IMR-90 (cell line): Measurements from ENCODE around the gene EPS15. TPM values are rescaled to one million over a fixed set of nuclear protein-coding genes. Genes with fewer than 3 reads are reported as not detected.
A peak's percentile ranks its signal among the peaks of the same experiment; 100 is the strongest.

Experiments
- ATAC-seq: fragments of 200-7000 bp; cut with Tn5 transposase; 2 replicates; pipeline ENCODE4 v1.9.1; 2020; ENCODE audit warnings: low read depth, mild to moderate bottlenecking, moderate library complexity
- BruUV-seq: library from RNA; stranded (reverse); fragments of 400-500 nt; replicated peaks from 2 replicates; lab custom pipeline; 2021; lab: Mats Ljungman, UMichigan
- CTCF ChIA-PET: fragments of 300-600 bp; formaldehyde crosslinking; extraction: SDS; loops from one replicate; lab custom pipeline; 2021; ENCODE audit warnings: antibody characterized with exemption; lab: Yijun Ruan, JAX
- POLR2A ChIA-PET: fragments of 300-600 bp; sonication (Branson Sonifier 250); formaldehyde crosslinking; loops from one replicate; lab custom pipeline; 2022; ENCODE audit warnings: antibody characterized with exemption; ENCODE audit not compliant: unreplicated experiment; lab: Charles Lee
- DNase-seq: peaks from one replicate; pipeline ENCODE4 v3.0.0; 2013
- H2AFZ ChIP-seq: replicated peaks from 2 replicates; pipeline ENCODE3; 2013; ENCODE audit warnings: low read length, mild to moderate bottlenecking; ENCODE audit not compliant: poor library complexity
- H2AK5ac ChIP-seq: 2 replicates; pipeline ENCODE4 v1.6.1; 2013; ENCODE audit warnings: low read depth, low read length, inconsistent platforms
- H2AK9ac ChIP-seq: replicated peaks from 2 replicates; pipeline ENCODE3; 2013; ENCODE audit warnings: mild to moderate bottlenecking, low read depth, low read length, moderate library complexity; ENCODE audit not compliant: poor library complexity
- H2BK120ac ChIP-seq: 2 replicates; pipeline ENCODE4 v1.6.1; 2013; ENCODE audit warnings: low read depth, low read length, inconsistent platforms
- H2BK15ac ChIP-seq: 3 replicates; pipeline ENCODE4 v1.6.1; 2013; ENCODE audit warnings: low read depth, low read length, inconsistent platforms
- H2BK20ac ChIP-seq: 2 replicates; pipeline ENCODE4 v1.6.1; 2013; ENCODE audit warnings: low read depth, mild to moderate bottlenecking, inconsistent platforms, low read length, moderate library complexity
- H2BK5ac ChIP-seq: 2 replicates; pipeline ENCODE4 v1.6.1; 2013; ENCODE audit warnings: mild to moderate bottlenecking, low read depth, low read length, inconsistent platforms; ENCODE audit not compliant: poor library complexity, severe bottlenecking
- H3K14ac ChIP-seq: replicated peaks from 2 replicates; pipeline ENCODE4 v1.6.1; 2013; ENCODE audit warnings: low read depth, low read length, inconsistent platforms
- H3K18ac ChIP-seq: 2 replicates; pipeline ENCODE4 v1.6.1; 2013; ENCODE audit warnings: low read depth, low read length, control low read depth
- H3K23ac ChIP-seq: 2 replicates; pipeline ENCODE4 v1.6.1; 2013; ENCODE audit warnings: low read depth, low read length, inconsistent platforms
- H3K27ac ChIP-seq: 2 replicates; pipeline ENCODE4 v1.5.1; 2013; ENCODE audit warnings: mild to moderate bottlenecking, control low read depth, low read length; ENCODE audit not compliant: insufficient read depth
- H3K27me3 ChIP-seq: 2 replicates; pipeline ENCODE4 v1.6.1; 2013; ENCODE audit warnings: low read length; ENCODE audit not compliant: control insufficient read depth, insufficient read depth
- H3K36me3 ChIP-seq: 2 replicates; pipeline ENCODE4 v1.6.1; 2013; ENCODE audit warnings: low read length, mixed read lengths; ENCODE audit not compliant: control insufficient read depth, insufficient read depth
- H3K4ac ChIP-seq: 2 replicates; pipeline ENCODE4 v1.6.1; 2013; ENCODE audit warnings: low read depth, low read length, inconsistent platforms
- H3K4me1 ChIP-seq: 2 replicates; pipeline ENCODE4 v1.6.1; 2013; ENCODE audit warnings: low read length, mixed read lengths; ENCODE audit not compliant: control insufficient read depth, insufficient read depth
- H3K4me2 ChIP-seq: 2 replicates; pipeline ENCODE4 v1.6.1; 2013; ENCODE audit warnings: low read depth, mild to moderate bottlenecking, control low read depth, low read length, moderate library complexity
- H3K4me3 ChIP-seq: 2 replicates; pipeline ENCODE4 v1.5.1; 2013; ENCODE audit warnings: low read depth, mild to moderate bottlenecking, control low read depth, low read length, moderate library complexity; ENCODE audit not compliant: insufficient read depth
- H3K56ac ChIP-seq: 2 replicates; pipeline ENCODE4 v1.6.1; 2013; ENCODE audit warnings: low read length, inconsistent platforms; ENCODE audit not compliant: insufficient read depth; ENCODE audit errors: extremely low read depth
- H3K79me1 ChIP-seq, 2 experiments: 2 replicates each; pipeline ENCODE4 v1.6.1; 2013; ENCODE audit warnings: low read length in 2 of 2, inconsistent platforms in 1 of 2, low read depth in 1 of 2
- H3K9ac ChIP-seq: 2 replicates; pipeline ENCODE4 v1.6.1; 2013; ENCODE audit warnings: low read depth, low read length, control low read depth
- H3K9me1 ChIP-seq: 2 replicates; pipeline ENCODE4 v1.6.1; 2013; ENCODE audit warnings: low read length, inconsistent platforms; ENCODE audit not compliant: insufficient read depth
- H3K9me3 ChIP-seq: 2 replicates; pipeline ENCODE4 v1.6.1; 2013; ENCODE audit warnings: low read length; ENCODE audit not compliant: control insufficient read depth, insufficient read depth
- H4K20me1 ChIP-seq: 2 replicates; pipeline ENCODE4 v1.6.1; 2013; ENCODE audit warnings: low read length, inconsistent platforms; ENCODE audit not compliant: insufficient read depth
- H4K5ac ChIP-seq: 2 replicates; pipeline ENCODE4 v1.6.1; 2013; ENCODE audit warnings: mild to moderate bottlenecking, low read depth, low read length, control low read depth
- H4K8ac ChIP-seq, 2 experiments: 2 replicates each; pipeline ENCODE4 v1.6.1; 2013; ENCODE audit warnings: low read depth in 2 of 2, low read length in 2 of 2, control low read depth in 1 of 2, inconsistent platforms in 1 of 2
- H4K91ac ChIP-seq: 2 replicates; pipeline ENCODE4 v1.6.1; 2013; ENCODE audit warnings: low read depth, low read length, inconsistent platforms; ENCODE audit not compliant: insufficient read depth
- MAFK ChIP-seq: IDR thresholded peaks from 2 replicates; pipeline ENCODE4 v1.6.1; 2012; ENCODE audit warnings: low read depth, low read length, improper control_type of control experiment
- dilution Hi-C: fragments of 300-500 bp; cut with HindIII; formaldehyde crosslinking; loops from one replicate; pipeline ENCODE4 v1.14.3; 2018; ENCODE audit warnings: low sequenced_read_pairs; ENCODE audit not compliant: unreplicated experiment
- in situ Hi-C: fragments of 300-500 bp; cut with MboI; formaldehyde crosslinking; loops from 3 replicates; pipeline ENCODE4 v1.14.3; 2019; ENCODE audit warnings: low sequenced_read_pairs, inconsistent platforms, mixed read lengths
- intact Hi-C: fragments of 100-400 bp; cut with micrococcal nuclease; formaldehyde crosslinking; loops from 2 replicates; pipeline ENCODE4 v1.10.0; 2022
- polyA plus RNA-seq, 3 experiments: library from polyadenylated mRNA; depleted of rRNA; stranded (reverse); fragments of >200 nt; gene quantifications; 2 replicates each; pipeline ENCODE4 v1.2.3, GENCODE V29; 2012; ENCODE audit warnings: low replicate concordance in 1 of 3
- total RNA-seq: library from RNA; depleted of rRNA; stranded (reverse); fragments of >200 nt; gene quantifications from 2 replicates; pipeline ENCODE4 v1.2.3, GENCODE V29; 2012
- TF ChIP-seq, protein P1 (sequence below): conservative IDR thresholded peaks from 2 replicates; pipeline ENCODE4 v1.5.1; 2012; ENCODE audit warnings: mild to moderate bottlenecking, low read depth, low read length, improper control_type of control experiment

EPS15 gene
- total and polyA plus RNA-seq, 2 of the 4 experiments (the other 2 are of a cell fraction), result 17.6 to 38.0 TPM

DNA sequence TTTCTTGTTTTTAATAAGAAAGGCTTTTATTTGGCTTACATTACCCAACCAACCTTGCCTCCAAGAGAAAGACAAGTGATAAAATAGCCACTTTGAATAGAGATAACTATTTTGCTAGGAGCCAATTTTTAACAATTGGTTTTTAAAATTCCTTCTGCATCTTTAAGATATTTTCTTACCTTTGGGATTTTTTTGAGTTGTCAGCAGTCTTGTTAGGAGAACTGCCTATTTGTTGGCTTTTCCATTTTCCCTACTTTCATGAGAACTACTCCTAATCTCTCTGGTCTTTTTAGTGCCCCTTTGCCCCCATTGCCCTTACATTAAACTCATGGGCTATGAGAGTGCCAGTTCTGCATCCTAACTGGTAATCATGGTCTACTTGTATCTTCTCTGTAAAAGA, 38.1 kb upstream of the EPS15 start:
- DNase-seq (no peak), ATAC-seq (no peak)
- no peaks in the 10 kb centered on the region for H3K27me3 ChIP-seq
- in situ Hi-C loops (no loop called here), intact Hi-C loops (no loop called here), dilution Hi-C loops (no loop called here)
- H4K8ac ChIP-seq, result no peak overlapping the region
- H3K4me1 ChIP-seq, result peaks cover 3% of the 10 kb centered on the region
- H2BK15ac ChIP-seq, result no peak overlapping the region; the same call in 2 of the 3 replicates
- H4K20me1 ChIP-seq, result no peaks in the 10 kb centered on the region
- no peak overlapping the region for H3K18ac ChIP-seq
- no peak overlapping the region for H2BK120ac ChIP-seq
- no peak overlapping the region for H3K4ac ChIP-seq
- no peak overlapping the region for H2AFZ ChIP-seq
- no peak overlapping the region for H2AK5ac ChIP-seq
- no peak overlapping the region for H4K91ac ChIP-seq
- H2BK5ac ChIP-seq, result no peak overlapping the region
- CTCF ChIA-PET, result no interaction called here
- H3K9ac ChIP-seq, result no peak overlapping the region
- TF ChIP-seq, protein P1, sequence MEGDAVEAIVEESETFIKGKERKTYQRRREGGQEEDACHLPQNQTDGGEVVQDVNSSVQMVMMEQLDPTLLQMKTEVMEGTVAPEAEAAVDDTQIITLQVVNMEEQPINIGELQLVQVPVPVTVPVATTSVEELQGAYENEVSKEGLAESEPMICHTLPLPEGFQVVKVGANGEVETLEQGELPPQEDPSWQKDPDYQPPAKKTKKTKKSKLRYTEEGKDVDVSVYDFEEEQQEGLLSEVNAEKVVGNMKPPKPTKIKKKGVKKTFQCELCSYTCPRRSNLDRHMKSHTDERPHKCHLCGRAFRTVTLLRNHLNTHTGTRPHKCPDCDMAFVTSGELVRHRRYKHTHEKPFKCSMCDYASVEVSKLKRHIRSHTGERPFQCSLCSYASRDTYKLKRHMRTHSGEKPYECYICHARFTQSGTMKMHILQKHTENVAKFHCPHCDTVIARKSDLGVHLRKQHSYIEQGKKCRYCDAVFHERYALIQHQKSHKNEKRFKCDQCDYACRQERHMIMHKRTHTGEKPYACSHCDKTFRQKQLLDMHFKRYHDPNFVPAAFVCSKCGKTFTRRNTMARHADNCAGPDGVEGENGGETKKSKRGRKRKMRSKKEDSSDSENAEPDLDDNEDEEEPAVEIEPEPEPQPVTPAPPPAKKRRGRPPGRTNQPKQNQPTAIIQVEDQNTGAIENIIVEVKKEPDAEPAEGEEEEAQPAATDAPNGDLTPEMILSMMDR, result no peak
- TF ChIP-seq MAFK, result 0 out of 2 replicates have a peak, but pooled peaks have one; percentile 16
- no peaks in the 10 kb centered on the region for H3K79me1 ChIP-seq
- H3K27ac ChIP-seq, result no peak overlapping the region
- H4K5ac ChIP-seq, result no peak overlapping the region
- H3K56ac ChIP-seq, result no peak overlapping the region
- no peak overlapping the region for H2AK9ac ChIP-seq
- H3K4me3 ChIP-seq, result no peak overlapping the region
- H3K4me2 ChIP-seq, result no peak overlapping the region
- no peak overlapping the region for H3K14ac ChIP-seq
- H3K9me1 ChIP-seq, result peaks cover 7% of the 10 kb centered on the region
- H3K9me3 ChIP-seq, result no peaks in the 10 kb centered on the region
- H3K23ac ChIP-seq, result no peak overlapping the region
- POLR2A ChIA-PET, result no interaction called here
- no peak overlapping the region for H2BK20ac ChIP-seq
- no TSS peak for BruUV-seq
- H3K36me3 ChIP-seq, result no peaks in the 10 kb centered on the region
